Measurements from ENCODE around the gene OR2Y1. TPM values are rescaled to one million over a fixed set of nuclear protein-coding genes. Genes with fewer than 3 reads are reported as not detected.
"Not testable (repeated sequence)": the region's sequence is repeated elsewhere in the genome, so short reads cannot be mapped to it uniquely, and the experiment has no call there.

Gene OR2Y1
- not detected for polyA plus RNA-seq (ENCODE audit: insufficient read length in 12 of 12)
- long read RNA-seq, donor 1 = 0 reads
- long read RNA-seq, donor 2 = 0 reads
- long read RNA-seq, donor 3 = 0 reads
- long read RNA-seq, donor 4 = 0 reads
- long read RNA-seq, donor 5 = 0 reads
- long read RNA-seq, donor 6 = 0 reads
- long read RNA-seq, donor 7 = 0 reads
- long read RNA-seq, donor 8 = 0 reads
- long read RNA-seq, donor 9 = 0 reads
- long read RNA-seq, donor 10 = 0 reads
- long read RNA-seq, donor 11 = 0 reads

- DNase-seq = no peak
Measured at GRCh38 chr5:180739958-180740357, at the start of gene OR2Y1. TSS of gene OR2Y1 (minus strand) at chr5:180740058. CDS start at chr5:180740058, 0 bp downstream.

GRCh38 chr5:180788651-180789410, 49.0 kb upstream of the OR2Y1 start:
- not testable (repeated sequence) for DNase-seq

- no peak for DNase-seq
Measured at GRCh38 chr5:180787711-180788431, 48.0 kb upstream of the OR2Y1 start.

GRCh38 chr5:180786531-180787398, 46.9 kb upstream of the OR2Y1 start:
- DNase-seq = no peak

GRCh38 chr5:180785794-180786221, 46.0 kb upstream of the OR2Y1 start:
- peak; percentile 69 for DNase-seq

GRCh38 chr5:180785121-180785781, 45.4 kb upstream of the OR2Y1 start:
- no peak for DNase-seq

- peak; percentile 79 for DNase-seq
Measured at GRCh38 chr5:180784497-180785097, 44.7 kb upstream of the OR2Y1 start.

GRCh38 chr5:180783340-180784052, 43.6 kb upstream of the OR2Y1 start:
- DNase-seq = no peak

- DNase-seq = no peak
Measured at GRCh38 chr5:180782748-180783147, 42.9 kb upstream of the OR2Y1 start.

- DNase-seq = not testable (repeated sequence)
Measured at GRCh38 chr5:180781900-180782326, 42.1 kb upstream of the OR2Y1 start.

- no peak for DNase-seq
Measured at GRCh38 chr5:180779985-180780610, 40.2 kb upstream of the OR2Y1 start.

GRCh38 chr5:180777475-180777874, 37.6 kb upstream of the OR2Y1 start:
- no peak for DNase-seq

- no peak for DNase-seq
Measured at GRCh38 chr5:180776376-180776775, 36.5 kb upstream of the OR2Y1 start.

GRCh38 chr5:180775624-180776023, 35.8 kb upstream of the OR2Y1 start:
- no peak for DNase-seq

GRCh38 chr5:180771839-180772238, 32.0 kb upstream of the OR2Y1 start:
- no peak for DNase-seq

GRCh38 chr5:180769821-180770220, 30.0 kb upstream of the OR2Y1 start:
- no peak for DNase-seq

- no peak for DNase-seq
Measured at GRCh38 chr5:180755601-180756000, 15.7 kb upstream of the OR2Y1 start.

GRCh38 chr5:180744253-180744652, 4.4 kb upstream of the OR2Y1 start:
- no peak for DNase-seq

GRCh38 chr5:180742727-180743126, 2.9 kb upstream of the OR2Y1 start:
- no peak for DNase-seq

All from muscle of arm (tissue), 14 donors.